Psoas muscle (tissue), 8 donors: ENCODE data around the gene CELF4. TPM values are rescaled to one million over a fixed set of nuclear protein-coding genes. Genes with fewer than 3 reads are reported as not detected.

Source experiments
- ATAC-seq, 4 donors: fragments of 200-7000 bp; cut with Tn5 transposase; one replicate each; pipeline ENCODE4 v1.9.1; 2020; ENCODE audit warnings: moderate library complexity in 3 of 4, mild to moderate bottlenecking in 2 of 4
- DNase-seq, 2 donors: peaks; one replicate each; pipeline ENCODE4 v3.0.0-alpha.2; 2020
- H3K27ac ChIP-seq: fragments of 200-600 bp; one replicate; pipeline ENCODE4 v1.8.0; 2022
- H3K27me3 ChIP-seq, 3 donors: fragments of 200-600 bp in 1 of 3; one replicate each; pipeline versions ENCODE4 v1.6.1 to v1.8.0; 2013 to 2022; ENCODE audit warnings: low read length in 2 of 3, mild to moderate bottlenecking in 2 of 3, moderate library complexity in 1 of 3; ENCODE audit not compliant: insufficient read depth in 3 of 3
- H3K36me3 ChIP-seq, 2 donors: fragments of 200-600 bp in 1 of 2; one replicate each; pipeline versions ENCODE4 v1.6.1 to v1.8.0; 2013 to 2022; ENCODE audit warnings: low read depth in 1 of 2, mild to moderate bottlenecking in 1 of 2, moderate library complexity in 1 of 2; ENCODE audit not compliant: insufficient read depth in 1 of 2
- H3K4me1 ChIP-seq: fragments of 200-600 bp; one replicate; pipeline ENCODE4 v1.8.0; 2022
- H3K4me3 ChIP-seq: fragments of 200-600 bp; one replicate; pipeline ENCODE4 v1.8.0; 2022; ENCODE audit warnings: mild to moderate bottlenecking
- H3K9me3 ChIP-seq: fragments of 200-600 bp; one replicate; pipeline ENCODE4 v1.8.0; 2022
- WGBS, 3 donors: extraction: QIAGEN DNeasy Blood & Tissue Kit; methylation state at CpG; one replicate each; pipeline versions ENCODE4 v1.1.6 to v1.1.7; 2013; 5-methylcytosine and 5-hydroxymethylcytosine counted together
- intact Hi-C, 2 donors: fragments of 100-400 bp; cut with DNase I; formaldehyde crosslinking; loops; one replicate each; pipeline versions ENCODE4 v1.11.0 to v1.14.2; 2022
- polyA plus RNA-seq, 3 donors: library from polyadenylated mRNA; stranded (reverse); fragments of 200-250 nt; gene quantifications; one replicate each; pipeline ENCODE4 v1.2.3, GENCODE V29; 2013
- total RNA-seq, 4 donors: library from RNA; stranded (reverse); fragmentation: NEBNext Ultra II Directional in 2 of 4; extraction: Animal tissue kit (Norgen Biotek cat#: 25700) in 2 of 4; gene quantifications; one replicate each; pipeline versions ENCODE4 v1.2.1 to v1.2.4, GENCODE V29; 2021 to 2023
- TF ChIP-seq, protein P1 (sequence below): fragments of 200-600 bp; IDR thresholded peaks from one replicate; pipeline ENCODE4 v1.8.0; 2022; ENCODE audit warnings: antibody characterized with exemption
- donor health status: healthy with polysubstance abuse.
- donor health status: DM: no; HTN: no; CAD: no; lungs with moderate emphysema.
- donor health status: Bipolar disorder and iron deficiency.
- donor health status: healthy.
- donor health status: DM: yes; HTN: yes; CAD: no.
- donor health status: DM: no; HTN: no; CAD: no.
- donor health status: DM: no; HTN: no; CAD: no.
- donor health status: DM: yes; HTN: yes; CAD: no.

CELF4 gene
- total and polyA plus RNA-seq, 7 donors: 0.17 to 0.28 (median 0.17) TPM; not detected in 3

DNA sequence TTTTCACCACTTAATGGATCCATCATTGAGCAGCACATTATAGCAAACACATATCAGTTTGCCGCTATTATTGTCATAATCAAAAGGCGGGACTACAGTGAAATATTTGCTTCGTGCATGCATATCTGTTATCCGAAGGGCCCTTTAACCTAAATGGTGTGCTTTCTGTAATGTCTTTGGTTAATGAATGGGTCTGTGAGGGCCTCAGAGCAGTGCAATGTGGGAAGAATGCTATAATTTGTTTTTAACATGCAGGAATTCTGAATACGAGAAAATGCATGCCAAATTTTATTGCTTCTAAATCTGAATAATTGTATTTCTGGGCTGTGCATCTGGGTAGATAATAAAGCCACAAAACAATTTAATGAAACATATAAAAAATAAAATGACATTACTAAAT lies 32.8 kb upstream of the CELF4 start:
- H3K4me3 ChIP-seq: no peak overlapping the region
- no peak for DNase-seq
- no peaks in the 10 kb centered on the region for H3K36me3 ChIP-seq
- 86 to 88% (median 87%) methylated on average over 5 of the region's 5 CpGs for WGBS, 3 donors
- intact Hi-C loops: no loop called here
- no peak for ATAC-seq
- no peak overlapping the region for H3K27ac ChIP-seq
- no peaks in the 10 kb centered on the region for H3K4me1 ChIP-seq
- H3K9me3 ChIP-seq: no peaks in the 10 kb centered on the region
- TF ChIP-seq, protein P1, sequence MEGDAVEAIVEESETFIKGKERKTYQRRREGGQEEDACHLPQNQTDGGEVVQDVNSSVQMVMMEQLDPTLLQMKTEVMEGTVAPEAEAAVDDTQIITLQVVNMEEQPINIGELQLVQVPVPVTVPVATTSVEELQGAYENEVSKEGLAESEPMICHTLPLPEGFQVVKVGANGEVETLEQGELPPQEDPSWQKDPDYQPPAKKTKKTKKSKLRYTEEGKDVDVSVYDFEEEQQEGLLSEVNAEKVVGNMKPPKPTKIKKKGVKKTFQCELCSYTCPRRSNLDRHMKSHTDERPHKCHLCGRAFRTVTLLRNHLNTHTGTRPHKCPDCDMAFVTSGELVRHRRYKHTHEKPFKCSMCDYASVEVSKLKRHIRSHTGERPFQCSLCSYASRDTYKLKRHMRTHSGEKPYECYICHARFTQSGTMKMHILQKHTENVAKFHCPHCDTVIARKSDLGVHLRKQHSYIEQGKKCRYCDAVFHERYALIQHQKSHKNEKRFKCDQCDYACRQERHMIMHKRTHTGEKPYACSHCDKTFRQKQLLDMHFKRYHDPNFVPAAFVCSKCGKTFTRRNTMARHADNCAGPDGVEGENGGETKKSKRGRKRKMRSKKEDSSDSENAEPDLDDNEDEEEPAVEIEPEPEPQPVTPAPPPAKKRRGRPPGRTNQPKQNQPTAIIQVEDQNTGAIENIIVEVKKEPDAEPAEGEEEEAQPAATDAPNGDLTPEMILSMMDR: no peak
- H3K27me3 ChIP-seq: no peaks in the 10 kb centered on the region

- Histone ChIP-seq H3K27me3 (peaks cover 0 to 2% (median 0%) of the 10 kb centered on the region in 3 donors), H3K4me3 (no peak overlapping the region), H3K4me1 (no peaks in the 10 kb centered on the region), H3K36me3 (no peaks in the 10 kb centered on the region), H3K9me3 (no peaks in the 10 kb centered on the region), H3K27ac (no peak overlapping the region)
- WGBS, 3 donors: 77 to 94% (median 87%) methylated on average over 1 of the region's 1 CpG
- TF ChIP-seq, protein P1: no peak
- ATAC-seq (no peak), DNase-seq (no peak)
- intact Hi-C loops: no loop called here
Measured at GRCh38 chr18:37590346-37590745, 24.7 kb upstream of the CELF4 start.

DNA sequence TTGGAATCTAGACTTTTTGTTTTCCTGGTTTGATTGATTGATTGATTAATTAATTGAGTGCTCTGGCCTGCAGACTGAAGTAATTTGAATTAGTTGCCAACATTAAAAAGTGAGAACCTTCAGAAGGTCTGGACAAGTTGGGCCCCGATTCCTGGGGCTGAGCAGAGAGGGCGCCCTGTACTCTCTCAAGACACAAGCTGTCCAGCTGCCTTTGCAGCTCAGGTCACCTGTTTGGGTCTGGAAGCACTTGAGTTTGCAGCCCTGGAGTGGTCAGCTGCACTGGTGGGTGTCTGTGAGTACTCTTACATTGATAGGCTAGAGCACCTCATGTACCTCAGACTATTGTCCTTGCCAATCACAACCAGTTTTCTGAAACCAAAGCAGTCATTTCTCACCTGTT lies 22.7 kb upstream of the CELF4 start:
- ATAC-seq: no peak
- 88 to 91% (median 90%) methylated on average over 2 of the region's 2 CpGs for WGBS, 3 donors
- no peaks in the 10 kb centered on the region for H3K9me3 ChIP-seq

DNA sequence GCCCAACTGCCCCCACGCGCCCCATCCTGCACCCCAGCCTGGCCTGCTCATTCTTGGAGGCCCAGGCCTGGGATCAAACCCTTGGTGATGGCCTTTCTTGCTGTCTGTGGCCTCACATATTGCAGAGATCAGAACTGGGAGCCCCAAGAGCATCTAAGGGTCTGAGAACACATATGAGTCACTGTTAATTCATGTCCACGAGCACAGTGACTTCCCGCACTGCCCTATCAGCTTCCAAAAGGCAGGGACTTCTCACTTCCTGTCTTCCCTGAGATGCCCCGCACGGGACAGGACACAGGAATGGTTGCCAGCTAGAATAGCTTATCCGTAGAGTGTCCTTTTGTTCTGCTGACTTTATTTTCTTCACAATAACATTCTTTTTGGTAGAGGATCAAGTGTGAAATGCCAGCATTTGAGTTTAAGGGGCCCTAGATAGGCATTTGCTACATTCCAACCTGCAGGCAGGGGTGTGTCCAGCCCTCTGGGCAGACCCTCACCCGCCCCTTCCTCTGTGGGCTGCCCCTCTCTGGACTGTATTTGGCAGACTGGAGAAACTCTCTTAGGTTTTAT lies 21.1 kb upstream of the CELF4 start:
- Histone ChIP-seq H3K9me3 (no peaks in the 10 kb centered on the region), H3K4me3 (no peak overlapping the region), H3K27me3 (peaks cover 0 to 2% (median 0%) of the 10 kb centered on the region in 3 donors), H3K27ac (no peak overlapping the region), H3K36me3 (no peaks in the 10 kb centered on the region), H3K4me1 (no peaks in the 10 kb centered on the region)
- TF ChIP-seq, protein P1: no peak
- intact Hi-C loops: no loop called here
- ATAC-seq (no peak), DNase-seq (no peak)
- WGBS, 3 donors: 63 to 65% (median 64%) methylated on average over 8 of the region's 8 CpGs

More for the DNA sequence above, 22.7 kb upstream of the CELF4 start:
- TF ChIP-seq, protein P1: no peak
- H3K36me3 ChIP-seq: no peaks in the 10 kb centered on the region
- no peak for DNase-seq
- intact Hi-C loops: no loop called here
- no peaks in the 10 kb centered on the region for H3K4me1 ChIP-seq
- H3K27ac ChIP-seq: no peak overlapping the region
- H3K4me3 ChIP-seq: no peak overlapping the region
- H3K27me3 ChIP-seq: peaks cover 0 to 2% (median 0%) of the 10 kb centered on the region in 3 donors
